Glutamatergic neuron (in vitro differentiated cells): Measurements from ENCODE around the gene KTN1. TPM values are rescaled to one million over a fixed set of nuclear protein-coding genes. Genes with fewer than 3 reads are reported as not detected.

Source experiments
- DNase-seq: peaks from one replicate; pipeline ENCODE4 v3.0.0; 2022
- H3K27ac Mint-ChIP-seq: one replicate; pipeline ENCODE4 v1.8.0; 2020; ENCODE audit warnings: mild to moderate bottlenecking, mixed read lengths, inconsistent platforms; ENCODE audit not compliant: unreplicated experiment
- H3K27me3 Mint-ChIP-seq: one replicate; pipeline ENCODE4 v1.8.0; 2020; ENCODE audit warnings: mild to moderate bottlenecking, moderate library complexity, mixed read lengths, inconsistent platforms; ENCODE audit not compliant: unreplicated experiment
- H3K36me3 Mint-ChIP-seq: one replicate; pipeline ENCODE4 v1.8.0; 2020; ENCODE audit warnings: mild to moderate bottlenecking, mixed read lengths, inconsistent platforms; ENCODE audit not compliant: unreplicated experiment
- H3K4me1 Mint-ChIP-seq: one replicate; pipeline ENCODE4 v1.8.0; 2020; ENCODE audit warnings: mild to moderate bottlenecking, low read depth, mixed read lengths, inconsistent platforms; ENCODE audit not compliant: unreplicated experiment
- H3K4me3 Mint-ChIP-seq: one replicate; pipeline ENCODE4 v1.8.0; 2020; ENCODE audit warnings: mild to moderate bottlenecking, mixed read lengths, inconsistent platforms; ENCODE audit not compliant: unreplicated experiment
- H3K9me3 Mint-ChIP-seq: one replicate; pipeline ENCODE4 v1.8.0; 2020; ENCODE audit warnings: mild to moderate bottlenecking, moderate library complexity, mixed read lengths, inconsistent platforms; ENCODE audit not compliant: unreplicated experiment
- total RNA-seq: library from RNA; stranded (reverse); fragmentation: NEBNext Ultra II Directional; extraction: Animal tissue kit (Norgen Biotek cat#: 25700); gene quantifications from one replicate; pipeline ENCODE4 v1.2.1, GENCODE V29; 2021; ENCODE audit not compliant: unreplicated experiment
- TF ChIP-seq, protein P1 (sequence below): fragments of 200-600 bp; sonication (generic); IDR thresholded peaks from one replicate; pipeline ENCODE4 v1.5.0; 2021; ENCODE audit not compliant: partially characterized antibody, unreplicated experiment

KTN1 gene
- total RNA-seq, 1 donor from 2014 or later: 108 TPM

DNA sequence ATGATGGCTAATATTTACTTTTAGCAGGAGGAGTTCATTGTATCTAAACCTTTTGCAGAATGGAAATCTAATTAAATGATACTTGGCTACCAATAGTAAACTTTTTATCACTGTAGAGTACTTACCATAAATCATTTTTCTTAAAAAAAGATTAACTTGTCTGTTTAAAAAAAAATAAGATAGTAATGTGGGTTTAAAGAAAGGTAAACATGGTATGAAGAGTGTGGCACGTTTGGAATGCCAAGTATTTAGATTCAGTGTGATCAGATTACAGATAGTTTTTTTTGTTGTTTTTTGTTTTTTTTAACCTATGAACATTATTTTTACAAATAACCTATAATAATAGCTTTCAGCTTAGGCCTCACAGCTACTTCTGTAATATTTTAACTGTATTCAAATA, 25.8 kb downstream of the KTN1 start:
- H3K4me3 Mint-ChIP-seq: no peak overlapping the region
- no peak for DNase-seq
- peaks cover 12% of the 10 kb centered on the region for H3K4me1 Mint-ChIP-seq
- peaks cover 1% of the 10 kb centered on the region for H3K9me3 Mint-ChIP-seq
- no peaks in the 10 kb centered on the region for H3K27me3 Mint-ChIP-seq
- H3K27ac Mint-ChIP-seq: no peak overlapping the region
- TF ChIP-seq, protein P1, sequence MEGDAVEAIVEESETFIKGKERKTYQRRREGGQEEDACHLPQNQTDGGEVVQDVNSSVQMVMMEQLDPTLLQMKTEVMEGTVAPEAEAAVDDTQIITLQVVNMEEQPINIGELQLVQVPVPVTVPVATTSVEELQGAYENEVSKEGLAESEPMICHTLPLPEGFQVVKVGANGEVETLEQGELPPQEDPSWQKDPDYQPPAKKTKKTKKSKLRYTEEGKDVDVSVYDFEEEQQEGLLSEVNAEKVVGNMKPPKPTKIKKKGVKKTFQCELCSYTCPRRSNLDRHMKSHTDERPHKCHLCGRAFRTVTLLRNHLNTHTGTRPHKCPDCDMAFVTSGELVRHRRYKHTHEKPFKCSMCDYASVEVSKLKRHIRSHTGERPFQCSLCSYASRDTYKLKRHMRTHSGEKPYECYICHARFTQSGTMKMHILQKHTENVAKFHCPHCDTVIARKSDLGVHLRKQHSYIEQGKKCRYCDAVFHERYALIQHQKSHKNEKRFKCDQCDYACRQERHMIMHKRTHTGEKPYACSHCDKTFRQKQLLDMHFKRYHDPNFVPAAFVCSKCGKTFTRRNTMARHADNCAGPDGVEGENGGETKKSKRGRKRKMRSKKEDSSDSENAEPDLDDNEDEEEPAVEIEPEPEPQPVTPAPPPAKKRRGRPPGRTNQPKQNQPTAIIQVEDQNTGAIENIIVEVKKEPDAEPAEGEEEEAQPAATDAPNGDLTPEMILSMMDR: no peak
- no peaks in the 10 kb centered on the region for H3K36me3 Mint-ChIP-seq

DNA sequence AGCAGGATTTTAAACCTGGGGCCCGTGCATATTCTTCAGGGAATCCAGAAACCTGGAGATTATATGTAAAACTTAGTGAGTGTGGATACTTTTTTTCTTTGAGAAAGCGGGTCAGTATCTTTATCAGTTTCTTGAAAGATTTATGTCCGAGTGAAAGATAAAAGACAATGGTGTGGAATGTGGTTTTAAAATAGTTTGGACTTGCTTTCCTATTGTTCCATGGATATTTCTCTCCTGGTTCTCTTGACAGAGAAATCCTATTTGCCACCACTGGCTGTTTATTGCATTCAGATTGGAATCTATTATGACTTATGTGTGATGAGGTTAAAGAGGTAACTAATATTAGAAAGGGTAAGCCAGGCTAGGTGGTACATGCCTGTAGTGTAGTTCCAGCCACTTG, 27.4 kb downstream of the KTN1 start:
- H3K4me3 Mint-ChIP-seq: no peak overlapping the region
- H3K27me3 Mint-ChIP-seq: no peaks in the 10 kb centered on the region
- no peak overlapping the region for H3K27ac Mint-ChIP-seq
- peaks cover 12% of the 10 kb centered on the region for H3K4me1 Mint-ChIP-seq
- no peaks in the 10 kb centered on the region for H3K36me3 Mint-ChIP-seq
- TF ChIP-seq, protein P1: no peak
- DNase-seq: no peak
- peaks cover 1% of the 10 kb centered on the region for H3K9me3 Mint-ChIP-seq

DNA sequence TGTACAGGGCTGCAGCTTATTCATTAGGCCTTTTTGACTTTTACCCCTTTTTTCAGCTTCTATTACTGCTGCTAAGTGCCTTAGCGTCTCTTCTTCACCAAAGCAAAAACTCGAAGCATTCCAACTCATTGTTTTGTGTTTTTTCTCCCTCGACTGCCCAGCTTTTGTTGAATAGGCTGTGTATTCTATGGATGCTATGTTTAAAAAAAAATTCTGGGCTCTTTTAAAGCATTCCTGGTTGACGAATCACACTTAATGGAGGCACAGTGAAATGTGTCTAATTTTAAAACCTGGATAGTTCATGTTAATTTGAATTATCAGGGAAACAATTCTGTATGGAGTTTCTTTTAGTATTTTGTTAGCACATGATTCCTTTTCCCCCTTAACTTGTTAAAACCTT, 29.7 kb downstream of the KTN1 start:
- Mint-ChIP-seq H3K27me3 (no peaks in the 10 kb centered on the region), H3K27ac (no peak overlapping the region), H3K4me1 (peaks cover 12% of the 10 kb centered on the region), H3K9me3 (peaks cover 1% of the 10 kb centered on the region), H3K4me3 (no peak overlapping the region), H3K36me3 (no peaks in the 10 kb centered on the region)
- TF ChIP-seq, protein P1: no peak
- no peak for DNase-seq

- no peak overlapping the region for H3K27ac Mint-ChIP-seq
- no peaks in the 10 kb centered on the region for H3K27me3 Mint-ChIP-seq
- H3K4me3 Mint-ChIP-seq: no peak overlapping the region
- peaks cover 9% of the 10 kb centered on the region for H3K4me1 Mint-ChIP-seq
- no peak for DNase-seq
- TF ChIP-seq, protein P1: no peak
- H3K9me3 Mint-ChIP-seq: peaks cover 1% of the 10 kb centered on the region
- H3K36me3 Mint-ChIP-seq: no peaks in the 10 kb centered on the region
Measured at GRCh38 chr14:55610713-55611370, 30.8 kb downstream of the KTN1 start.

DNA sequence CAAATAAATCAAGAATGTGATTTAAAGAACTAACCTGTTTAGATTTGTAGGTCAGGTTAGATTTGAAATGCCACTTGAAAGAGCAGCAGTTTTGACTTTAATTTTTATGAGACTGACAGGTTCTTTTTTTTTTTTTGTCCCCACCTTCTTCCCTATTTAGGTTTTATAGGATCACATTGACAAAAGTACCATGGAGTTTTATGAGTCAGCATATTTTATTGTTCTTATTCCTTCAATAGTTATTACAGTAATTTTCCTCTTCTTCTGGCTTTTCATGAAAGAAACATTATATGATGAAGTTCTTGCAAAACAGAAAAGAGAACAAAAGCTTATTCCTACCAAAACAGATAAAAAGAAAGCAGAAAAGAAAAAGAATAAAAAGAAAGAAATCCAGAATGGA, 31.9 kb downstream of the KTN1 start:
- no peaks in the 10 kb centered on the region for H3K27me3 Mint-ChIP-seq
- DNase-seq: no peak
- H3K36me3 Mint-ChIP-seq: no peaks in the 10 kb centered on the region
- peaks cover 1% of the 10 kb centered on the region for H3K9me3 Mint-ChIP-seq
- no peak overlapping the region for H3K27ac Mint-ChIP-seq
- TF ChIP-seq, protein P1: no peak
- H3K4me1 Mint-ChIP-seq: peaks cover 6% of the 10 kb centered on the region
- no peak overlapping the region for H3K4me3 Mint-ChIP-seq
